ENCODE measurements around the gene NAXD. TPM values are rescaled to one million over a fixed set of nuclear protein-coding genes. Genes with fewer than 3 reads are reported as not detected.
A peak's percentile ranks its signal among the peaks of the same experiment; 100 is the strongest.

NAXD gene
- total and polyA plus RNA-seq, 5 experiments from 2014 or later = 10.4 to 38.1 (median 26.9) TPM

DNA sequence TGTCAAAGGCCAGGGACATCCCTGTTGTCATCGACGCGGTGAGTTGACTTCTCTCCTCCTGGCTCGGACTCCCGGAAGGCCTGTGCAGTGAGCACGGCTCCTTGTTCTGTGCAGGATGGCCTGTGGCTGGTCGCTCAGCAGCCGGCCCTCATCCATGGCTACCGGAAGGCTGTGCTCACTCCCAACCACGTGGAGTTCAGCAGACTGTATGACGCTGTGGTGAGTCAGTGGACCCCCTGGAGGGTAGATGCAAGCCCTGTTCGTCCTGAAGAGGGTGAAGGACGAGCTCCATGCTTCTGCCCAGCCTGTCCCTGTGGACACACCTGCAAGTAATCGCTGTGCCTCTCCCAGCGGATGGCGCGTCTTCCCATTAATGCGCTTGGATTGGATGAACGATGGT is 19.2 kb downstream of the NAXD start:
- H3K36me3 Mint-ChIP-seq = peaks cover 0 to 67% (median 8%) of the 10 kb centered on the region in 3 donors
- ATAC-seq (no peak), DNase-seq (no peak)
- H3K4me3 Mint-ChIP-seq = no peak overlapping the region
- H3K27me3 Mint-ChIP-seq = no peaks in the 10 kb centered on the region
- peak overlapping the region in 3 of 10 donors; percentile 12 to 49 (median 33) for H3K27ac Mint-ChIP-seq
- H3K4me1 Mint-ChIP-seq = peaks cover 12 to 26% (median 19%) of the 10 kb centered on the region in 4 donors
- POLR2A ChIA-PET = no interaction called here
- H3K9me3 Mint-ChIP-seq = no peaks in the 10 kb centered on the region

DNA sequence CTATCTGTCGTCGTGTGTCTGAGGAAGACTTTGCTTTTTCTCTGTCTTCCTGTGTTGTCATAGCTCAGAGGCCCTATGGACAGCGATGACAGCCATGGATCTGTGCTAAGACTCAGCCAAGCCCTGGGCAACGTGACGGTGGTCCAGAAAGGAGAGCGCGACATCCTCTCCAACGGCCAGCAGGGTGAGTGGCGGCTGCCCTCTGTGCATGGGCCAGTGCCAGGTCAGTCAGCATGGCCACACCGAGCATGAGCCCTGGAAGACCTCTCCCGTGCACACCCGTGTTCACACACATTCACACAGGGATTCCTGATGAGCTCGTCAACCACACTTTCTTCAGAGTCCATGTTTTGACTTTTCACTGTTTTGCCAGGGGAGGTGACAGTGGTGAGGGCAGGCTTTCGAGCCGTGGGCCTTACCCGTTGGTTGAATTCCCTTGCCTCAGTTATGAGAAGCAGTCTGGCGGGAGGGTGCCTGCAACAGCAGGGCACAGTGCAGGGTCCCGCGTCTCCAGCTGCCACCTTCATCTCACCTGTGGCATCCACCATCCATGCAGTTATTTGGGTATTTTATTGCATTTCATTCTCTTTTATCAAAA is 20.2 kb downstream of the NAXD start:
- POLR2A ChIA-PET = no interaction called here
- Mint-ChIP-seq H3K36me3 (peaks cover 0 to 72% (median 8%) of the 10 kb centered on the region in 3 donors), H3K27ac (peak overlapping the region in 1 of 10 donors; percentile 72), H3K4me3 (no peak overlapping the region), H3K9me3 (no peaks in the 10 kb centered on the region), H3K4me1 (peaks cover 9 to 18% (median 10%) of the 10 kb centered on the region in 4 donors), H3K27me3 (no peaks in the 10 kb centered on the region)
- DNase-seq = no peak
- no peak for ATAC-seq

DNA sequence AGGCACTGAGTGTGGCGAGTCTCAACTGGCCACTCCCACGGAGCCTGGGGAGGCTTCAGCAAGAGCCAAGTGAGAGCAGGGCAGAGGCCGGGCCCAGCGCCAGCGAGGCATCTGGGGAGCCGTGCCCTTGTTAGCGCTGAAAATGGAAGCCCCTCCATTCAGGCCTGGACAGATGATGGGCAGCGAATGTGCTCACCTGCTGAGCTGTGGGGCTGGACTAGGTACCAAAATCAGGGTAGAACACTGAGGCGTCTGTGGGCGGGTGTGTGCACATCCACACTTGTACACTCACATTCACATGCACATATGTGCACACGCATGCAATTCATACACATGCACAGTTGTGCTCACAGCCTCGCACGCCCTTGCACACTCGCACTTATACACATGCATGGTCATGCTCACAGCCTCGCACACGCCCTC is 20.7 kb downstream of the NAXD start:
- Mint-ChIP-seq H3K4me1 (peaks cover 3 to 12% (median 6%) of the 10 kb centered on the region in 4 donors), H3K27me3 (no peaks in the 10 kb centered on the region), H3K4me3 (no peak overlapping the region), H3K9me3 (no peaks in the 10 kb centered on the region), H3K27ac (peak overlapping the region in 1 of 10 donors; percentile 28), H3K36me3 (peaks cover 0 to 72% (median 8%) of the 10 kb centered on the region in 3 donors)
- no peak for ATAC-seq
- DNase-seq = no peak
- POLR2A ChIA-PET = interaction anchor here (0.7 kb wide), 1 partner anchor 79 kb away, joined by 3 read pairs; no protein-coding TSS in a partner anchor

DNA sequence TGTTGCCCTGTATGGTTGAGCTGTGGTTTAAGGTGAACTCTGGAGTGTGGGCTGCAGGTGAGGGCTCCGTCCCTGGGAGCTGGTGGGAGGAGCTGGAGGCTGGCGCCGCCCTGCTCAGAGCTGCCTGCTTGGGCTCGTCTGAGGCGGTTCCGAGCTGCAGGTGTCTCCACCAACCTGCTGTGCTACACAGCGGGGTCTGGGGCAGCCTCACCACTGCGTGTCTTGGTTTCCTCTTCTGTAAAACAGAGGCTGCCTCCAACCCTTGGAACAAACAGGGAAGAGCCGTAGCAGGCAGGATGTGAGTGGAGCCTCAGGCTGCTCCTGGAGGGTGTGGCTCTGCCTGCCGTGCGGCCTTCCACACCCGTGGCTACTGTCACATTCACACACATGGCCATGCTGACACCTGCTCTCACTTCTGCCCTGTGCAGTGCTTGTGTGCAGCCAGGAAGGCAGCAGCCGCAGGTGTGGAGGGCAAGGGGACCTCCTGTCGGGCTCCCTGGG is 21.4 kb downstream of the NAXD start:
- no peak overlapping the region for H3K4me3 Mint-ChIP-seq
- peaks cover 0 to 7% (median 4%) of the 10 kb centered on the region in 4 donors for H3K4me1 Mint-ChIP-seq
- no peak for DNase-seq
- POLR2A ChIA-PET = interaction anchor here (0.7 kb wide), 1 partner anchor 78 kb away, joined by 3 read pairs; no protein-coding TSS in a partner anchor
- H3K27me3 Mint-ChIP-seq = no peaks in the 10 kb centered on the region
- ATAC-seq = no peak
- peak overlapping the region in 3 of 10 donors; percentile 28 to 75 (median 33) for H3K27ac Mint-ChIP-seq
- H3K36me3 Mint-ChIP-seq = peaks cover 0 to 77% (median 8%) of the 10 kb centered on the region in 3 donors
- H3K9me3 Mint-ChIP-seq = no peaks in the 10 kb centered on the region

DNA sequence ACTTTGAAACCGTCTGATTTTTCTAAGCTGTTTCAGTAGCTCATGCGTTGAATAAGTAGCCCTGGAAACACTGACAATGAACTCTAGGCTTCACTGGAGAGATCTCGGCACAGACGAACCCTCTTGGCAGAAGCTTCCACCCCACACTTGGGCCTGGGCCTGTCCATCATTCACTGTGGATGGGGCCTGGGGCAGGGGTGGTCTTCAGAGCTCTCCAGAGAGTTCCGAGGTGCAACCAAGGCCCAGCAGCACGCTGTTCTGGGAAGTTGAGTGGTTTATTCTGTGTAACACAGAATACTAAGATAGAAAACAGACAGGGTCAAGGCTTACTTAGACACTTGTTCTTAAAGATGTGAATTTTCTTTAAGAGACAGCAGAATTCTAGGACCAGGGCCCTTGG is 21.9 kb downstream of the NAXD start:
- DNase-seq (no peak), ATAC-seq (no peak)
- Mint-ChIP-seq H3K36me3 (peaks cover 0 to 75% (median 8%) of the 10 kb centered on the region in 3 donors), H3K27ac (peak overlapping the region in 2 of 10 donors; percentile 28 to 75), H3K27me3 (no peaks in the 10 kb centered on the region), H3K4me3 (no peak overlapping the region), H3K9me3 (no peaks in the 10 kb centered on the region), H3K4me1 (peaks cover 0 to 3% (median 1%) of the 10 kb centered on the region in 4 donors)
- POLR2A ChIA-PET = no interaction called here

DNA sequence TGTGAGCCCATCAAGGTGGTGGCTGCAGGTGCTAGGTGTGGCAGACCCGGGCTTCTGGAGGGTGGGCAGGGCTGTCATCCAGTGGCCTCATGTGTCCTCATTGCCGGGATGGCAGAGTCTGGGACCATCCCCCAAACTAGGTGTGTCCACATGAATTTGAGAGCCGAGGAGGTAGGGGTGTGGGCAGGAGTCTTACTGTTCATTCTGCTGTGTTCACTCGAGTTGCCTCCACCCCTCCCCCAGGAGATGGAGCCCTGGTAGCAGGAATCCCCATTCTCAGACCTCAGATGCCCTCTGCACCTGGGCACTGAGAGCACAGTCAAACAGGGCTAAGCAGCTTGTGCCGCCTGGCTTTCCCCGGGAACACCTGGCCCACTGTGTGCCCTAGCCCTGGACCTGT is 22.4 kb downstream of the NAXD start:
- Mint-ChIP-seq H3K4me3 (no peak overlapping the region), H3K9me3 (no peaks in the 10 kb centered on the region), H3K27ac (peak overlapping the region in 1 of 10 donors; percentile 73), H3K4me1 (peaks cover 0 to 2% (median 0%) of the 10 kb centered on the region in 4 donors), H3K27me3 (no peaks in the 10 kb centered on the region), H3K36me3 (peaks cover 0 to 76% (median 8%) of the 10 kb centered on the region in 3 donors)
- DNase-seq = no peak
- no peak for ATAC-seq
- POLR2A ChIA-PET = no interaction called here

DNA sequence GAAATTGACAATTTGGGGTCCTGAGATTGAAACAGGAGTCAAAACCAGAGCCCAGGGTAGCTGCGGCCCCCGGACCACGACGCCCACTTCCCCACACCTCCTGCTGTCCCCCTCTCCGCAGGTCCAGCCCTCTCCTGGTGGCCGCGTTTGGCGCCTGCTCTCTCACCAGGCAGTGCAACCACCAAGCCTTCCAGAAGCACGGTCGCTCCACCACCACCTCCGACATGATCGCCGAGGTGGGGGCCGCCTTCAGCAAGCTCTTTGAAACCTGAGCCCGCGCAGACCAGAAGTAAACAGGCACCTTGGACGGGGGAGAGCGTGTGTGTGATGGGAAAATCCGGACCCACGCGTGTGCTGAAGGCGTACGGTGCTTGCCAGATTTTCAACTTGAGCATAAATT is 22.9 kb downstream of the NAXD start:
- Mint-ChIP-seq H3K36me3 (peaks cover 0 to 82% (median 10%) of the 10 kb centered on the region in 3 donors), H3K27ac (peak overlapping the region in 1 of 10 donors; percentile 64), H3K4me1 (peaks cover 0 to 2% (median 0%) of the 10 kb centered on the region in 4 donors), H3K9me3 (no peaks in the 10 kb centered on the region), H3K27me3 (no peaks in the 10 kb centered on the region), H3K4me3 (no peak overlapping the region)
- POLR2A ChIA-PET = no interaction called here
- ATAC-seq (no peak), DNase-seq (no peak)

DNA sequence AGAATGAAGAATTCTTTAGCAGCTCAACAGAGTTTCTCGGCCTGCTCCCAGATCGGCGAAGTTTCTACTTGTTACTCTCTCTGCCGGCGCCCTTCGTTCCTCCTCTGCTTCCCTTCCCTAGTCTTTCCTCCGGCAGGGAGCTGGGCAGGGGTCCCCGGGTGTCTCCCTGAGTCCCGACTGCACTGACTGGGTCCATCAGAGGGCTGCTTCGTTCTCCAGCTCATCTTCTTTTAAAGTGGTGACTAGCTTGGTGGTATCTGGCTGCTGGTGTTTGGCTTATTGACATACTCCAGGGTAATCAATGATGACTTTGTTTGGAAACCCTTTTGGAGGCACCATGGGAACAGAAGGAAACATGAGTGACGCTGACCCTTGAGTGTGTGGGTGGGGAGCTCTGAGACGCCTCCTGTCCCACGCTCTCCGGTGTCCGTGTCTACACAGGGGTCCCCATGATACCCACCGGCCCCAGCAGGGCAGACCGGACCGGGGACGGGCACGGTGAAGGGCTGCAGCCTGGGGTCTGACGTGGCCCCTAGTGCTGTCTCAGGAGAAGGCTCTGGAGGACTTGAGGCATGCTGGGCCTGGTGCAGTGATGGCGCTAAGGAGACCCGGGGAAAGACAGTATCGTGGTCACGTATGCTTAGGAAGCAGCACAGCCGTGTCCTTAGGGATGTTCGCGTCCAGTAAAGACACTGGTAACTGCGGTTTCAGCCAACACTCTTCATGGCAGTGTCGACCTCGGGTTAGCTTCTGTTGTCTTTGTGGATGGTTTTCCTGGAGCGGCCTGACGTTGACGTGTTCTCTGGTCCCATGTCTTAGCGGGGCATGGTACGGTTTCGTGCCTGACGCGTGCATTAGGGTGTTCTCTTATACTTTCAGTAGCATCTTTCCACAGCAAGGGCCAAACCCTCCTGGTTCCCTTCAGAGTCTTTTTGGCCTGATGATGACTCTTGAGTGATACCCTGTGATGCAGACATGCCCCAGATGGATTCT is 23.8 kb downstream of the NAXD start:
- peak overlapping the region in 3 of 10 donors; percentile 10 to 69 (median 64) for H3K27ac Mint-ChIP-seq

DNA sequence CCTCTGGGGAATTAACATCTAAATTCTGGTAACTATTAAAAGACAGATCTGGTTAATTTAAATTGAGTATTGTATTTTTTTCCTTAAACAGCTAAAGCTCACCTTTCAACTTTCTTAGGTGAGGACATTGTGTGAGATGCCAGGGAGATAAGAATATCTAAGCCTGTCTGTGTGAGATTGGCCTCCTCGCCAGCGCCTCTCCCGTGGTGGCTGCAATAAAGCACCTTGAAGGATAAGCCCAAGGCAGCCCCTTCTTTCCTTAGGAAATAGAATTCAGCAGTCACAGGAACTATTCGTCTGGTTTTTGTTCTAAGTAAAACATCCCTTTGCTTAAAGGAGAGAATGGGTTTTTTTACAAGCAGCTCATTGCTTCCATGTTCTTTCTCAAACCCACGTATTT is 24.6 kb downstream of the NAXD start:
- H3K27ac Mint-ChIP-seq = peak overlapping the region in 2 of 10 donors; percentile 0 to 71
- peaks cover 0 to 86% (median 12%) of the 10 kb centered on the region in 3 donors for H3K36me3 Mint-ChIP-seq
- H3K4me1 Mint-ChIP-seq = peaks cover 0 to 6% (median 4%) of the 10 kb centered on the region in 4 donors
- H3K4me3 Mint-ChIP-seq = no peak overlapping the region
- ATAC-seq (no peak), DNase-seq (no peak)
- H3K9me3 Mint-ChIP-seq = no peaks in the 10 kb centered on the region
- POLR2A ChIA-PET = interaction anchor here (0.5 to 1.5 kb wide), 2 partner anchors 47 to 73 kb away, joined by 3 to 4 read pairs; no protein-coding TSS in a partner anchor
- H3K27me3 Mint-ChIP-seq = no peaks in the 10 kb centered on the region

More for the DNA sequence above, 23.8 kb downstream of the NAXD start:
- H3K27me3 Mint-ChIP-seq = no peaks in the 10 kb centered on the region
- DNase-seq (no peak), ATAC-seq (no peak)
- H3K4me3 Mint-ChIP-seq = no peak overlapping the region
- POLR2A ChIA-PET = interaction anchor here (0.7 to 1.5 kb wide), 2 partner anchors 74 to 1009 kb away, joined by 3 read pairs; no protein-coding TSS in a partner anchor
- H3K4me1 Mint-ChIP-seq = peaks cover 0 to 2% (median 0%) of the 10 kb centered on the region in 4 donors
- H3K36me3 Mint-ChIP-seq = peaks cover 0 to 88% (median 12%) of the 10 kb centered on the region in 3 donors
- H3K9me3 Mint-ChIP-seq = no peaks in the 10 kb centered on the region

DNA sequence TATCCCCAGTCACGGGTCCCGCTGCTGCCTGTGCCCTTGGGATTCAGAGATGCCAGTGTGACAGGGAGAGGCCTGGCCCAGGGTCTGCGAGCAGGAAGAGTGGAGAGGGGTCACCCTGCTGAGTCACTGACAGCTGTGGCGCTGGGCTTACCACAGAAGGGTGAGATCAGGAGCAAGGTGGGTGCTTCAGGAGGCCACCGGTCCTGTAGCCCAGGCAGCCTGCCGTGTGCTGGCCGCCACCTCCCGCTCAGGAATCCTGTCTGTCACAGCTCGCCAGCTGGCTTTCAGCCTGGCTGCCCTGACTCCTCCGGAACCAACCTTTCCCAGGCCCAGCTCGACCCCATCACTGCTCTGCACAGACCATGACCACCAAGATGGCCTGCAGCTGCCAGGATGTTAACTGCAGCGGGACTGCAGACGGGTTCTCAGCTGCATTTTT is 25.3 kb downstream of the NAXD start:
- no peaks in the 10 kb centered on the region for H3K9me3 Mint-ChIP-seq
- peak overlapping the region in 3 of 10 donors; percentile 33 to 71 (median 43) for H3K27ac Mint-ChIP-seq
- peaks cover 0 to 11% (median 4%) of the 10 kb centered on the region in 4 donors for H3K4me1 Mint-ChIP-seq
- H3K27me3 Mint-ChIP-seq = no peaks in the 10 kb centered on the region
- ATAC-seq (no peak), DNase-seq (no peak)
- no peak overlapping the region for H3K4me3 Mint-ChIP-seq
- peaks cover 0 to 81% (median 12%) of the 10 kb centered on the region in 3 donors for H3K36me3 Mint-ChIP-seq
- POLR2A ChIA-PET = no interaction called here

DNA sequence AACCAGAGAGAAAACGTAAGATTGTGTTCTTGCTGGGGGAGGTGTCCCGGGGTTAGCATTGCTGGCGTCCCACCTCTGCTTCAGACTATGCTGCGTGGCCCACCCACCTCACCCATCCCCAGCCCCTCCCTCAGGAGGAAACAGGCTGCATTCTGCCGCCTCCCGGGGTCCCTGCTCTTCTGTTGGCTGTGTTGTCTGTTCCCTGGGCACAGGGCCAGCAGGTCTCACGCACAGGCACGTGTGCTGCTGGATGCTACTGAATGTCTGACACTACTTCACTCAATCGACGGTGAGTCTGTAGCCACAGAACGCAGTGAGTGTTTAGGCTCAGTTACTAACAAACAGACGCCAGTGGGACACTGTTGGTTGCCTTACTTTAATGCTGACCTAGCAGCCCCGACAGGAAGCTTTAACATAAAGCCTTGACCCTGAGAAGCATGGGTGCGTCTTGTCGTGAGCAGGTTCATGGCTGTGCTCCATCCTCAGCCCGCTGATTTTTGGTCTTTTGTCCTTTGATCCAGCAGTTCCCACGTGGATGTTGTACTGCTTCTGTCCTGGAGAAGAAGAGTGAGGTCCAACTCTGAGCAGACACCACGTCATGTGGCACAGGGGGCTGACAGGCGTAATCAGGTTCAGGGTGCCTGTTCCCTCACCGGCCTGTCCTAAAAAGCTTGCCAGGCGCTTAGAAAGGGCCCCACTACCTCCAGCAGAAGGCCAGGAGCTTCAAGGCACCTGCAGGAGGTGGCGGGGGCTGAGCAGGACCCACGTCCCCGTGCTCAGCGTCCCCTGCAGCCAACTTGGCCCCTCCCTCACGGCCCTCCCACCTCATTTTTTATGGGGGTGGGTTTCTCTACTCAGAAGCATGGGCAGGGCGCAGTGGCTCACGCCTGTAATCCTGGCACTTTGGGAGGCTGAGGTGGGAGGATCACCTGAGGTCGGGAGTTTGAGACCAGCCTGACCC is 26.0 kb downstream of the NAXD start:
- Mint-ChIP-seq H3K4me1 (peaks cover 0 to 14% (median 5%) of the 10 kb centered on the region in 4 donors), H3K4me3 (no peak overlapping the region), H3K27ac (peak overlapping the region in 2 of 10 donors; percentile 20 to 78), H3K36me3 (peaks cover 0 to 79% (median 12%) of the 10 kb centered on the region in 3 donors), H3K27me3 (no peaks in the 10 kb centered on the region), H3K9me3 (no peaks in the 10 kb centered on the region)
- POLR2A ChIA-PET = no interaction called here
- ATAC-seq (no peak), DNase-seq (no peak)

Measured in naive thymus-derived CD8-positive, alpha-beta T cell (primary cell).